ENCODE measurements around the gene ALOX5AP. TPM values are rescaled to one million over a fixed set of nuclear protein-coding genes. Genes with fewer than 3 reads are reported as not detected.

The ALOX5AP gene
- total and polyA plus RNA-seq, 4 donors, result 17.9 to 753 (median 111) TPM

DNA sequence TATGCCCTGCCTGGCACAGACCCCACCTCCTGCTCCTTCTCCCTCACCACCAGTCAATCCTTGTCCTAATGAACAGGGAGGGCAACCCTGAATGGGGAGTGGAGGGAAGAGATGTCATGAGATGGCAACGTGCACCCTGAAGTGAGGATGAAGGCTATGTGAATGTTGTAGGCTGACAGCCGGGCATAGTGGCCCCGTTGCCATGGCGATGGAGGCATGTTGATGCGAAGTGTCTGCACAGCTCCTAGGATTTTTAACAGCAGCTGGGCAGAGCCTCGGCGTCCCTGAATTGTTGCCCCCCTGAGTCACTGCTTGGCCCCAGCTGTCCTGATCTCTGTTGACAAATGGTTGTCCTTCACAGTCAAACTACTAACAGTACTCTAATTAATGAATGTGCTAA, 4.8 kb upstream of the ALOX5AP start:
- peak in 2 of 3 donors; percentile 48 to 66 for DNase-seq
- Histone ChIP-seq H3K9ac (ENCODE audit: insufficient read depth in 1 of 2, low read length in 2 of 2) (no peak overlapping the region), H3K4me3 (no peak overlapping the region), H3K36me3 (ENCODE audit: control insufficient read depth in 4 of 4, insufficient read depth in 4 of 4, low read length in 4 of 4) (no peaks in the 10 kb centered on the region), H3K4me1 (ENCODE audit: control insufficient read depth in 5 of 5, insufficient read depth in 5 of 5, low read length in 5 of 5) (peaks cover 0 to 6% (median 0%) of the 10 kb centered on the region in 5 donors), H3K27me3 (ENCODE audit: control insufficient read depth in 3 of 3, insufficient read depth in 3 of 3, low read length in 2 of 3) (no peaks in the 10 kb centered on the region), H3K9me3 (ENCODE audit: control insufficient read depth in 4 of 4, insufficient read depth in 3 of 4, low read length in 3 of 4) (no peaks in the 10 kb centered on the region), H3K27ac (ENCODE audit: low read depth in 1 of 2, low read length in 1 of 2) (no peak overlapping the region)
- no peak for ATAC-seq (ENCODE audit: insufficient read depth, low FRiP score)
- 75 to 86% methylated on average over 7 of the region's 7 CpGs for whole genome bisulfite sequencing, 2 donors
- TF ChIP-seq, protein P1, sequence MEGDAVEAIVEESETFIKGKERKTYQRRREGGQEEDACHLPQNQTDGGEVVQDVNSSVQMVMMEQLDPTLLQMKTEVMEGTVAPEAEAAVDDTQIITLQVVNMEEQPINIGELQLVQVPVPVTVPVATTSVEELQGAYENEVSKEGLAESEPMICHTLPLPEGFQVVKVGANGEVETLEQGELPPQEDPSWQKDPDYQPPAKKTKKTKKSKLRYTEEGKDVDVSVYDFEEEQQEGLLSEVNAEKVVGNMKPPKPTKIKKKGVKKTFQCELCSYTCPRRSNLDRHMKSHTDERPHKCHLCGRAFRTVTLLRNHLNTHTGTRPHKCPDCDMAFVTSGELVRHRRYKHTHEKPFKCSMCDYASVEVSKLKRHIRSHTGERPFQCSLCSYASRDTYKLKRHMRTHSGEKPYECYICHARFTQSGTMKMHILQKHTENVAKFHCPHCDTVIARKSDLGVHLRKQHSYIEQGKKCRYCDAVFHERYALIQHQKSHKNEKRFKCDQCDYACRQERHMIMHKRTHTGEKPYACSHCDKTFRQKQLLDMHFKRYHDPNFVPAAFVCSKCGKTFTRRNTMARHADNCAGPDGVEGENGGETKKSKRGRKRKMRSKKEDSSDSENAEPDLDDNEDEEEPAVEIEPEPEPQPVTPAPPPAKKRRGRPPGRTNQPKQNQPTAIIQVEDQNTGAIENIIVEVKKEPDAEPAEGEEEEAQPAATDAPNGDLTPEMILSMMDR (IDR thresholded peaks at IDR 0.05; ENCODE audit: control extremely low read depth, extremely low read depth), result no peak

DNA sequence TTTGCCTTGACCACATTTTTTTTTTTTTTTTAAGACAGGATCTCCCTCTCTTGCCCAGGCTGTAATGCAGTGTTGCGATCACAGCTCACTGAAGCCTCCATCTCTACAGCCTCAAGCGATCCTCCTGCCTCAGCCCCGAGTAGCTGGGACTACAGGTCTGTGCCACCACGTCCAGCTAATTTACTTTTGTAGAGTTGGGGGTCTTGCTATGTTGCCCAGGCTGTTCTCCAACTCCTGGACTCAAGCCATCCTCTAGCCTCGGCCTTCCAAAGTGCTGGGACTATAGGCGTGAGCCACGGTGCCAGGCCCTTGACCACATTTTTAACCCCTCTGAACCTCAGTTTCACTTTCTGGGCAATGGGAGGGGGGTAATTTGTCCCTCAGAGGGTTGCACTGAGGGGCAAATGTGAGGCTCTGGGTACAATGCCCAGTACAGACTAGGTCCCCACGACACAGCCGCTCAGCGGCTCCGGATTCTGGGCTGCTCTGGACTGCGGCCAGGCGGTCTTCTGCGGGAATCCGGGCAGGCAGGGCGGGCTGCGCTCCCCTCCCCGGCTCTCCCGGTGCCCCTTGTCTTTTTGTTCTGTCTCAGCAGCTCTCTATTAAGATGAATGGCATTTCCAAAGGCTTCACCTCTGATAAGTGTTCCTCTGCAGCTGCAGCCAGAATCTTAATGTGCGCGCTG, 3.8 kb upstream of the ALOX5AP start:
- Histone ChIP-seq H3K9me3 (ENCODE audit: control insufficient read depth in 4 of 4, insufficient read depth in 3 of 4, low read length in 3 of 4) (no peaks in the 10 kb centered on the region), H3K9ac (ENCODE audit: insufficient read depth in 1 of 2, low read length in 2 of 2) (no peak overlapping the region), H3K27ac (ENCODE audit: low read depth in 1 of 2, low read length in 1 of 2) (no peak overlapping the region), H3K27me3 (ENCODE audit: control insufficient read depth in 3 of 3, insufficient read depth in 3 of 3, low read length in 2 of 3) (no peaks in the 10 kb centered on the region), H3K4me3 (no peak overlapping the region), H3K4me1 (ENCODE audit: control insufficient read depth in 5 of 5, insufficient read depth in 5 of 5, low read length in 5 of 5) (peaks cover 0 to 6% (median 0%) of the 10 kb centered on the region in 5 donors), H3K36me3 (ENCODE audit: control insufficient read depth in 4 of 4, insufficient read depth in 4 of 4, low read length in 4 of 4) (no peaks in the 10 kb centered on the region)
- 64 to 86% methylated on average over 21 of the region's 21 CpGs for WGBS, 2 donors
- TF ChIP-seq, protein P1 (IDR thresholded peaks at IDR 0.05; ENCODE audit: control extremely low read depth, extremely low read depth), result no peak
- ATAC-seq (ENCODE audit: insufficient read depth, low FRiP score), result no peak
- DNase-seq, result peak in 1 of 3 donors; percentile 48

DNA sequence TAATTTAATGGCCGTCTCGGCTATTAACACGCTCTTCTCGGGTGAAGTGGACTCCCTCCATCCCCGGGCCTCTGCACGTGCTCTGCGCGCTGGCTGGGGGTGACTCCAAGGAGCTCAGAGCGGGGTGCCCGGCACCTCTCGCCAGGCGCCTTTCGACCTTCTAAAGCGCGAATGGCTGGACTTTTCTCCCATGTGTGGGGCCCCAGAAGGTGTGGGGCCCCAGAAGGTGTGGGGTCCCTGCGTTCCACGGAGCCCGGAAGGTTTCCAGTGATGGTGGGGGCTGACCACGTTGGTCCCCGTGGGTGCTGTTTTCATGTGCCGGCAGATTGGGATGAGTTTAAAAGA, 3.3 kb upstream of the ALOX5AP start:
- H3K4me3 ChIP-seq, result no peak overlapping the region
- TF ChIP-seq, protein P1 (IDR thresholded peaks at IDR 0.05; ENCODE audit: control extremely low read depth, extremely low read depth), result no peak
- no peak for DNase-seq
- peaks cover 0 to 6% (median 0%) of the 10 kb centered on the region in 5 donors for H3K4me1 ChIP-seq (ENCODE audit: control insufficient read depth in 5 of 5, insufficient read depth in 5 of 5, low read length in 5 of 5)
- no peaks in the 10 kb centered on the region for H3K36me3 ChIP-seq (ENCODE audit: control insufficient read depth in 4 of 4, insufficient read depth in 4 of 4, low read length in 4 of 4)
- no peak overlapping the region for H3K27ac ChIP-seq (ENCODE audit: low read depth in 1 of 2, low read length in 1 of 2)
- no peaks in the 10 kb centered on the region for H3K27me3 ChIP-seq (ENCODE audit: control insufficient read depth in 3 of 3, insufficient read depth in 3 of 3, low read length in 2 of 3)
- ATAC-seq (ENCODE audit: insufficient read depth, low FRiP score), result no peak
- H3K9me3 ChIP-seq (ENCODE audit: control insufficient read depth in 4 of 4, insufficient read depth in 3 of 4, low read length in 3 of 4), result no peaks in the 10 kb centered on the region
- WGBS, 2 donors, result 77 to 85% methylated on average over 21 of the region's 21 CpGs
- no peak overlapping the region for H3K9ac ChIP-seq (ENCODE audit: insufficient read depth in 1 of 2, low read length in 2 of 2)

DNA sequence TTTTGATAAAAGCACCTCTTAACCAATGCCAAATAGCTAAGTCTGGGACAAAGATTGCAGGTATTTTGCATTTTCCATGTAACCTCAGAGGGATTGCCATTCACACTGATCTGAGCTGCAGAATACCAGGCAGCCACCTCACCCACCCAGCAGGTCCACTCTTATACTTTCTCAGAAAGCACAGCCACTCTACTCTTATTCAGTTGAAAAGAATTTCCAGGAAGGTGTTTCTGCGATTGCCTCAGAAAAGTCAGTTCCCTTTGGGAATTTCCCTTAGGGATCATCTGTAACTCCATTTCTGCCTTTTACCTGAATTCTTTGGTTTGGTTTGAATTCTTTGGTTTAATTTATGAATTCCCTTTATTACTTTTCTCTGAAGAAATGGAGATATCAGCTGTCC, 904 bp upstream of the ALOX5AP start:
- peaks cover 0 to 6% (median 0%) of the 10 kb centered on the region in 5 donors for H3K4me1 ChIP-seq (ENCODE audit: control insufficient read depth in 5 of 5, insufficient read depth in 5 of 5, low read length in 5 of 5)
- 53 to 81% methylated on average over 1 of the region's 1 CpG for WGBS, 2 donors
- TF ChIP-seq, protein P1 (IDR thresholded peaks at IDR 0.05; ENCODE audit: control extremely low read depth, extremely low read depth), result no peak
- H3K9ac ChIP-seq (ENCODE audit: insufficient read depth in 1 of 2, low read length in 2 of 2), result no peak overlapping the region
- H3K27me3 ChIP-seq (ENCODE audit: control insufficient read depth in 3 of 3, insufficient read depth in 3 of 3, low read length in 2 of 3), result no peaks in the 10 kb centered on the region
- no peak overlapping the region for H3K4me3 ChIP-seq
- ATAC-seq (ENCODE audit: insufficient read depth, low FRiP score) (no peak), DNase-seq (no peak)
- H3K27ac ChIP-seq (ENCODE audit: low read depth in 1 of 2, low read length in 1 of 2), result no peak overlapping the region
- no peaks in the 10 kb centered on the region for H3K36me3 ChIP-seq (ENCODE audit: control insufficient read depth in 4 of 4, insufficient read depth in 4 of 4, low read length in 4 of 4)
- H3K9me3 ChIP-seq (ENCODE audit: control insufficient read depth in 4 of 4, insufficient read depth in 3 of 4, low read length in 3 of 4), result no peaks in the 10 kb centered on the region

All from lung (tissue), 12 donors.